ENCODE data around the gene CHD9. TPM values are rescaled to one million over a fixed set of nuclear protein-coding genes. Genes with fewer than 3 reads are reported as not detected.
"Not testable (repeated sequence)": the region's sequence is repeated elsewhere in the genome, so short reads cannot be mapped to it uniquely, and the experiment has no call there.

Gene CHD9
- total RNA-seq, 1 donor from 2014 or later, result 119 TPM

DNA sequence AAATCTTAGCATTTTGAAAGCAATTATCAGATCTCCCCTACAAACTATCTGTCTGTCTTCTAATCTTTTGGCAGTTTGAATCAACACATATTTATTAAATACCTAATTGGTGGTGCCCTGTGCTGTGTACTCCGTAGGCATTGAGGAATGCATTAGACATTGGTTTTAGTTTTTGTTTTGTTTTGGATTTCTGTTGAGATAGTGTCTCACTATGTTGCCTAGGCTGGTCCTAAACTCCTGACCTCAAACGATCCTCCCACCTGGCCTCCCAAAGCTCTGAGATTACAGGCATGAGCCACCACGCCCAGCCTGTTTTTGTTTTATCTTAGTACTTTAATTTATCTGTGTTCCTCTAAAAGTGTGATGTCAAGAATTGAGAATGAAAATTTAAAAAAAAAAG lies 254.7 kb downstream of the CHD9 start:
- Mint-ChIP-seq H3K27ac (peak overlapping the region; percentile 40), H3K36me3 (peaks cover 39% of the 10 kb centered on the region), H3K4me1 (no peaks in the 10 kb centered on the region), H3K27me3 (ENCODE audit: low read depth) (no peaks in the 10 kb centered on the region), H3K4me3 (no peak overlapping the region), H3K9me3 (no peaks in the 10 kb centered on the region)
- TF ChIP-seq CTCF (IDR thresholded peaks at IDR 0.05; ENCODE audit: unreplicated experiment), result no peak
- DNase-seq (ENCODE audit: low spot score in 2 of 2, unreplicated experiment in 2 of 2), result no peak

- no peaks in the 10 kb centered on the region for H3K4me1 Mint-ChIP-seq
- no peaks in the 10 kb centered on the region for H3K27me3 Mint-ChIP-seq (ENCODE audit: low read depth)
- H3K4me3 Mint-ChIP-seq, result no peak overlapping the region
- no peak overlapping the region for H3K27ac Mint-ChIP-seq
- TF ChIP-seq CTCF (IDR thresholded peaks at IDR 0.05; ENCODE audit: unreplicated experiment), result no peak
- H3K9me3 Mint-ChIP-seq, result no peaks in the 10 kb centered on the region
- DNase-seq (ENCODE audit: low spot score in 2 of 2, unreplicated experiment in 2 of 2), result no peak
- peaks cover 39% of the 10 kb centered on the region for H3K36me3 Mint-ChIP-seq
Observed at GRCh38 chr16:53320992-53321391, 266.2 kb downstream of the CHD9 start.

- no peak for DNase-seq (ENCODE audit: low spot score in 2 of 2, unreplicated experiment in 2 of 2)
- Mint-ChIP-seq H3K4me3 (no peak overlapping the region), H3K9me3 (no peaks in the 10 kb centered on the region), H3K27me3 (ENCODE audit: low read depth) (no peaks in the 10 kb centered on the region), H3K4me1 (no peaks in the 10 kb centered on the region), H3K36me3 (peaks cover 32% of the 10 kb centered on the region), H3K27ac (peak overlapping the region; percentile 64)
- TF ChIP-seq CTCF (IDR thresholded peaks at IDR 0.05; ENCODE audit: unreplicated experiment), result no peak
Observed at GRCh38 chr16:53323924-53324323, 269.1 kb downstream of the CHD9 start.

GRCh38 chr16:53330991-53331390 lies 276.2 kb downstream of the CHD9 start:
- H3K4me3 Mint-ChIP-seq; DNase-seq (ENCODE audit: low spot score in 2 of 2, unreplicated experiment in 2 of 2); H3K9me3 Mint-ChIP-seq; H3K27ac Mint-ChIP-seq; H3K4me1 Mint-ChIP-seq; H3K27me3 Mint-ChIP-seq (ENCODE audit: low read depth): not testable (repeated sequence)
- H3K36me3 Mint-ChIP-seq, result peaks cover 11% of the 10 kb centered on the region

DNA sequence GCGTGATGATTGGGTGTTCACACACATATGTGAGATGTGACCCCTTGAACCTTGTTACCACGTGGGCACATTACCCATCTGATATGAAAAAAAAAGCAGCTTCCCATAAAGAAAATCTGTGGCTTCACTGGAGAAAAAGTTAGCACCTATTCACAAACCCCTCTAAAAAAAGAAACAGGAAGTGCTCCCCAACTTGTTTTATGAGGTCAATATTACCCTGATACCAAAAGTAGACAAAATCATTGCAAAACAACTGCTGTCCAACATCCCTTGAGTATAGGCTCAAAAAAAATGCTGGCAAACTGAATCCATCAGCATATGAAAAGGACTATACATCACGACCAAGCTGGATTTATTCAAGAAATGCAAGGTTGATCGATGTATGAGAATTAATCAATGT lies 279.8 kb downstream of the CHD9 start:
- H3K36me3 Mint-ChIP-seq, result peaks cover 2% of the 10 kb centered on the region

GRCh38 chr16:53337294-53337693 lies 282.5 kb downstream of the CHD9 start:
- no peak for TF ChIP-seq CTCF (IDR thresholded peaks at IDR 0.05; ENCODE audit: unreplicated experiment)
- no peaks in the 10 kb centered on the region for H3K36me3 Mint-ChIP-seq

More for the DNA sequence above, 279.8 kb downstream of the CHD9 start:
- Mint-ChIP-seq H3K27me3 (ENCODE audit: low read depth) (no peaks in the 10 kb centered on the region), H3K4me1 (no peaks in the 10 kb centered on the region), H3K4me3 (no peak overlapping the region), H3K27ac (no peak overlapping the region), H3K9me3 (peaks cover 4% of the 10 kb centered on the region)
- TF ChIP-seq CTCF (IDR thresholded peaks at IDR 0.05; ENCODE audit: unreplicated experiment), result no peak
- no peak for DNase-seq (ENCODE audit: low spot score in 2 of 2, unreplicated experiment in 2 of 2)

More at GRCh38 chr16:53337294-53337693, 282.5 kb downstream of the CHD9 start:
- Mint-ChIP-seq H3K27ac (no peak overlapping the region), H3K27me3 (ENCODE audit: low read depth) (no peaks in the 10 kb centered on the region), H3K4me3 (no peak overlapping the region), H3K9me3 (no peaks in the 10 kb centered on the region), H3K4me1 (peaks cover 1% of the 10 kb centered on the region)
- no peak for DNase-seq (ENCODE audit: low spot score in 2 of 2, unreplicated experiment in 2 of 2)

Measured in mesothelial cell of epicardium (in vitro differentiated cells).